SH-SY5Y (cell line): ENCODE data around the gene BLOC1S1.

Experiments
- GATA2 ChIP-seq: IDR thresholded peaks from 2 replicates; pipeline ENCODE4 v1.6.1; 2011; ENCODE audit warnings: mild to moderate bottlenecking, low read depth, low read length
- GATA3 ChIP-seq: IDR thresholded peaks from 2 replicates; pipeline ENCODE4 v1.6.1; 2011; ENCODE audit warnings: low read depth, mild to moderate bottlenecking, low read length, moderate library complexity

GRCh38 chr12:55688716-55689655 lies 26.9 kb upstream of the BLOC1S1 start:
- TF ChIP-seq GATA2 = no peak
- no peak for TF ChIP-seq GATA3
